ENCODE data around the gene LONP1.

DNA sequence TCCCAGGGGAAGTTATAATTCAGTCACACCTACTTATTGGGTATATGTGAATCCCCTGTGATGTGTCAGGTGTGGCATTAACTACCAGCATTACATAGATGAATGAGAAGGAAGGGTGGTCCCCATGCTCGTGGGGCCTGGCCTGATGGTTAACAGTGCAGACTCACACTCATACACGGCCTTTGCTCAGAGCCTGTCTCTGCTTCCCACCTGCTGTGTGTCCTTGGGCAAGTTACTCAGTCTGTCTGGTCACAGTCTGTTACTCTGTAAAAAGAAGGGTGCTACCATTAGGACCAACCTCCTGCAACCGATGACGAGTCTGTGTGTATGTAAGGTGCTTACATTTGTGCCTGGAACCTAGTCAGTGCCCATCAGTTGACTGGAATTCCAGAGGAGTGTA is 73.2 kb downstream of the LONP1 start:
- TF ChIP-seq, protein P1, sequence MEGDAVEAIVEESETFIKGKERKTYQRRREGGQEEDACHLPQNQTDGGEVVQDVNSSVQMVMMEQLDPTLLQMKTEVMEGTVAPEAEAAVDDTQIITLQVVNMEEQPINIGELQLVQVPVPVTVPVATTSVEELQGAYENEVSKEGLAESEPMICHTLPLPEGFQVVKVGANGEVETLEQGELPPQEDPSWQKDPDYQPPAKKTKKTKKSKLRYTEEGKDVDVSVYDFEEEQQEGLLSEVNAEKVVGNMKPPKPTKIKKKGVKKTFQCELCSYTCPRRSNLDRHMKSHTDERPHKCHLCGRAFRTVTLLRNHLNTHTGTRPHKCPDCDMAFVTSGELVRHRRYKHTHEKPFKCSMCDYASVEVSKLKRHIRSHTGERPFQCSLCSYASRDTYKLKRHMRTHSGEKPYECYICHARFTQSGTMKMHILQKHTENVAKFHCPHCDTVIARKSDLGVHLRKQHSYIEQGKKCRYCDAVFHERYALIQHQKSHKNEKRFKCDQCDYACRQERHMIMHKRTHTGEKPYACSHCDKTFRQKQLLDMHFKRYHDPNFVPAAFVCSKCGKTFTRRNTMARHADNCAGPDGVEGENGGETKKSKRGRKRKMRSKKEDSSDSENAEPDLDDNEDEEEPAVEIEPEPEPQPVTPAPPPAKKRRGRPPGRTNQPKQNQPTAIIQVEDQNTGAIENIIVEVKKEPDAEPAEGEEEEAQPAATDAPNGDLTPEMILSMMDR (IDR thresholded peaks at IDR 0.05): no peak
- TF ChIP-seq POLR2A (IDR thresholded peaks at IDR 0.05): no peak
